GM10266 (cell line): ENCODE data around the gene DGKB.

ENCODE experiments used
- DNase-seq: peaks from one replicate; pipeline ENCODE4 v3.0.0; 2012; ENCODE audit errors: extremely low spot score
- TF ChIP-seq, protein P1 (sequence below): IDR thresholded peaks from 2 replicates; pipeline ENCODE4 v1.5.1; 2012; ENCODE audit warnings: mild to moderate bottlenecking, low read depth; ENCODE audit not compliant: control insufficient read depth, insufficient read depth; ENCODE audit errors: missing control alignments

The DGKB gene

DNA sequence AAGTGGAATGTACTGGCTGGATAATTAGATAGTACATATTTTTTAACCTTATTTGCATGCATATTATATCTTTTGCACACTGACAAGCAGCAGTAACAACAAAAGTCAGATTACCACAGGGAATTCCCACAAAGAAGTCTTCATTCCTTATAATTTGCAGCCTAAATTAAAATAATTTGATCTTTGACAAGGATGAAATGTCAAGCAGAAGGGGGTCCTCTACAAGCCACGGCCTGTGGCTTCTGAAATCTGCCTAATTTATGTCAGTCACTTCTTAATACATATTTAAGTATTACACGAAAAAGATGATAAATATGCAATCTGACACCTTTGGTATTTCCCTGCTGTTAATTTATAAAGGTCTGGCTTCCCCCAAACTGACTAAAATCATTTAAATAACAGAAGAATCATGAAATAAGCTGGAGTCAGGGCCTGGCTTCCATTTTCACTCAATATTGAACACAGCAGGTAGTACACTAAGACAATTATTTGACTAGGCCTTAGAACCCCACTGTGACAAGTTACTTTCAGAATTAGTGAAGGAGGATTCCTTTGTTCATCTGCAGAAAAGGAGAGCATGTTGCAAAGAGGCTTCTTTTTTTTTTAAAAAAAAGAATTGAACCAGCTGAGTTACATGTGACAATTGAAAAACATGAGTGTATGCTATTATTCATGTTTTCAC is 562.0 kb downstream of the DGKB start:
- TF ChIP-seq, protein P1, sequence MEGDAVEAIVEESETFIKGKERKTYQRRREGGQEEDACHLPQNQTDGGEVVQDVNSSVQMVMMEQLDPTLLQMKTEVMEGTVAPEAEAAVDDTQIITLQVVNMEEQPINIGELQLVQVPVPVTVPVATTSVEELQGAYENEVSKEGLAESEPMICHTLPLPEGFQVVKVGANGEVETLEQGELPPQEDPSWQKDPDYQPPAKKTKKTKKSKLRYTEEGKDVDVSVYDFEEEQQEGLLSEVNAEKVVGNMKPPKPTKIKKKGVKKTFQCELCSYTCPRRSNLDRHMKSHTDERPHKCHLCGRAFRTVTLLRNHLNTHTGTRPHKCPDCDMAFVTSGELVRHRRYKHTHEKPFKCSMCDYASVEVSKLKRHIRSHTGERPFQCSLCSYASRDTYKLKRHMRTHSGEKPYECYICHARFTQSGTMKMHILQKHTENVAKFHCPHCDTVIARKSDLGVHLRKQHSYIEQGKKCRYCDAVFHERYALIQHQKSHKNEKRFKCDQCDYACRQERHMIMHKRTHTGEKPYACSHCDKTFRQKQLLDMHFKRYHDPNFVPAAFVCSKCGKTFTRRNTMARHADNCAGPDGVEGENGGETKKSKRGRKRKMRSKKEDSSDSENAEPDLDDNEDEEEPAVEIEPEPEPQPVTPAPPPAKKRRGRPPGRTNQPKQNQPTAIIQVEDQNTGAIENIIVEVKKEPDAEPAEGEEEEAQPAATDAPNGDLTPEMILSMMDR: no peak

DNA sequence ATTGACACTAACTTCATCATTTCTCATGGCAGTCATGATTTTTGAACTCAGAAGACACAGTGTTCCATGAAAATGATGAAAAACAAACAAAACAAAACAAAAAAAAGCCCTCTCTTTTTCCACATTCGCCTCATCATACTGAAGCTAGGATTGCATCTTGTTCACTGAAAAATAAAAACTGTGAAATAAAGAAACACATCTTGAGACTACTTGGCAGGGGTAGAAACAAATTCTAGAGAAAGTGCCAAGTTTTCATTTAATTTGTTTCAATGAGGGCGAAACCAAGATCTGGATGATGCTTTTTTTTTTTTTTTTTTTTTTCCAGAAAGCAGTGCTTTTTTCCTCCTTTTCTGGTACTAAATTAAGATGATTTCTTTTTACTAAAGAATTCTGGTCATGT is 562.7 kb downstream of the DGKB start:
- TF ChIP-seq, protein P1: no peak
- DNase-seq: no peak

More for the DNA sequence above, 562.0 kb downstream of the DGKB start:
- no peak for DNase-seq

DNA sequence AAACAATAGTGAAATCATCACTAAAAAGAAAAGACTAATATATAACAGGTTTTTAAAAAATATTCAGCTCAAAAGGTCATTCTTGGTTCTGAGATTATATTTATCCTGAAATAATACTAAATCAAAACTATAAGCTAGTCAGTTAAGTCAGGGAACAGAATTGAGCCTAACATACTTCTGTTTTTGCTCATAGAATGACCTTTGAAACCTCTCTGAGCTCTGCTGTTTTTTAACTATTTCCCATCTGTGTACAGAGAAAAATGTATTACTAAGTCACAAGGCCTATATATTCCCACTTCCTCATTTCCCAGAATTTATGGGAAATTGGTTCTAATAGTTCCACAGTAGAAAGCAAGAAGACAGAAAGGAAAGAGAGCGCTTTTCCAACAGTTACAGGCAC is 566.3 kb downstream of the DGKB start:
- DNase-seq: no peak
- TF ChIP-seq, protein P1: no peak

DNA sequence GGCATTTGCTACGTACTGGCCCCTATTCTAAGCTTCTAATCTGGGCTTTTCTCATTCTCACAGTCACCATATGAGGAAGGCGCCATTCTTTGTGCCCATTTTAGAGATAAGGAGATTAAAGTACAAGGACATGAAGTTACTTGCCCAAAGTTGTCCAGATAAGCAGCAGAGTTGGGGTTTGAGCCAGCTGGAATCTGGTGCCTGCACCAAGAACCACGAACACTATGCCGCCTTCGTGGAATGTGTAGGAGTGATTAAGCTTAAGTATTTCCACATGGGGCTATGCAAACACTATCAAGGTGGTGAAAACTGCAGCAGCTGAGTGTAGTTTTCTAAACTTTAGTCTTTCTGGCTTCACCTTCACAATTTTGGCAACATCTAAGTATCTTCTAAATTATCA is 570.4 kb downstream of the DGKB start:
- no peak for DNase-seq
- TF ChIP-seq, protein P1: no peak

DNA sequence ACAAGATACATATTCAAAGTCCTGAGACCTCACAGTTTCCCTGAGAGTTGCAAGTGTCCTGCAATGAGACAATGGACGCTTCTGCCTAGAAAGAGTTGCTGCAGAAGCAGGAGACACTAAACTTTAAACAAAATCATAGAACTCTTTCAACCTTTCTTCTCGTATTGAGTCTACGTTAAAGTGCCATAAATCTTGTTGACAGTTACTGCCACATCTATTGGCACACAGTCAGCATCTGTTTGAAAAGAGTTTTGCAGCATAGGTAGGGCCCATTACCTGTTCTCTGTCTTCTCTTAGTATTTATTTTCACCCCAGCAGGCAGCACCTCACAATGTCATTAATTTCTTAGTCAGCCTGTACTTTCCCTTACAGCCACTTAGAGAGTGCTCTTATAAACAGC is 577.8 kb downstream of the DGKB start:
- DNase-seq: no peak
- TF ChIP-seq, protein P1: no peak

DNA sequence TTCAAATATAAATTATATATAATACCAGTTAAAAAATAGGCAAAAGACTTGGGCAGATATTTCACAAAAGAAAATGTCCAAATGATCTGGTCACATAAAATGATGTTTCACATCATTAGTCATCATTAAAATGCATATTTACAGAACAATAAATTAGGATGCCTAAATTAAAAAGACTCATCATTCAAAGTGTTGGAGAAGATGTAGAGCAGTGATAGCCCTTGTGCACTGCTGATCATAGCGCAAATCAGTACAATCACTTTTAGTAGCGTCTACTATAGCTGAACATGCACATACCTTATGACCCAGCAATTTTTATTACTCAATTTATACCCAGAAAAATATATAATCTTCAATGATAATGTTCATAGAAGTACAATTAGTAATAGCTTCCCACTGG is 579.8 kb downstream of the DGKB start:
- DNase-seq: no peak

DNA sequence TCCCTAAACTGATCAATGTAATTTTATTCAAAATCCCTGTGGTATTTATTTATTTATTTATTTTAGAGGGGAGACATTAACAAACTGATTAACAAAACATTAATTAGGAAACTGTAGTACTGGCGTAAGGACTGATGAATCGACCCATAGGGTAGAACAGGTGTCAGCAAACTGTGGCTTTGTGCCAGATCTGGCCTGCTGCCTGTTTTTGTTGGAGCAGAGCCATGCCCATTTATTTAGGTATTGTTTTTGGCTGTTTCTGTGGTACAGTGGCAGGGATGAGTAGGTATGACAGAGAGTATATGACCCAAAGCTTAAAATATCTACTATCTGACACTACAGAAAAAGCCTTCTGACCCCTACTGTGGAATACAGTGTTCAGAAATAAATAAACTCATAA is 580.6 kb downstream of the DGKB start:
- TF ChIP-seq, protein P1: no peak
- DNase-seq: no peak

More for the DNA sequence above, 579.8 kb downstream of the DGKB start:
- TF ChIP-seq, protein P1: no peak
